Epithelial cell of esophagus (primary cell): ENCODE results near the gene AMBP.
"Not testable (repeated sequence)": the region's sequence is repeated elsewhere in the genome, so short reads cannot be mapped to it uniquely, and the experiment has no call there.

Experiments
- DNase-seq: peaks from one replicate; pipeline ENCODE4 v3.0.0; 2010; ENCODE audit warnings: low read depth
- H3K4me3 ChIP-seq: 2 replicates; pipeline ENCODE4 v1.5.1; 2011; ENCODE audit warnings: mild to moderate bottlenecking, low read length, control low read depth
- CTCF ChIP-seq: IDR thresholded peaks from 2 replicates; pipeline ENCODE4 v1.5.1; 2011; ENCODE audit warnings: low read depth, mild to moderate bottlenecking, low read length, control low read depth, inconsistent platforms; ENCODE audit not compliant: insufficient read depth; ENCODE audit errors: missing control alignments

The AMBP gene

GRCh38 chr9:114083666-114084065, 5.6 kb upstream of the AMBP start:
- H3K4me3 ChIP-seq = no peak overlapping the region
- TF ChIP-seq CTCF = no peak

GRCh38 chr9:114082763-114083412, 4.8 kb upstream of the AMBP start:
- DNase-seq, H3K4me3 ChIP-seq: not testable (repeated sequence)

More at GRCh38 chr9:114083666-114084065, 5.6 kb upstream of the AMBP start:
- DNase-seq = no peak

GRCh38 chr9:114082017-114082762, 4.1 kb upstream of the AMBP start:
- DNase-seq = peak; percentile 86
- peak; percentile 86 for TF ChIP-seq CTCF
- no peak overlapping the region for H3K4me3 ChIP-seq

GRCh38 chr9:114081441-114082016, 3.4 kb upstream of the AMBP start:
- TF ChIP-seq CTCF = no peak
- no peak overlapping the region for H3K4me3 ChIP-seq
- DNase-seq = no peak

- no peak overlapping the region for H3K4me3 ChIP-seq
- no peak for TF ChIP-seq CTCF
- no peak for DNase-seq
These were observed 2.8 kb upstream of the AMBP start for GRCh38 chr9:114080773-114081440.

GRCh38 chr9:114080195-114080772, 2.2 kb upstream of the AMBP start:
- no peak for TF ChIP-seq CTCF
- no peak overlapping the region for H3K4me3 ChIP-seq
- DNase-seq = no peak

GRCh38 chr9:114078781-114079156, 669 bp upstream of the AMBP start:
- no peak for DNase-seq
- H3K4me3 ChIP-seq = no peak overlapping the region
- TF ChIP-seq CTCF = no peak
